Transverse colon (tissue), 4 donors: ENCODE measurements around the gene SGPP1. TPM values are rescaled to one million over a fixed set of nuclear protein-coding genes. Genes with fewer than 3 reads are reported as not detected.

ENCODE experiments used
- DNase-seq: peaks from one replicate; pipeline ENCODE4 v3.0.0-alpha.2; 2019
- H3K27ac ChIP-seq, 4 donors: fragments of 200-600 bp; sonication (generic); 2 replicates each; pipeline ENCODE4 v1.5.1; 2016 to 2018; ENCODE audit warnings: inconsistent platforms in 4 of 4
- H3K27me3 ChIP-seq: fragments of 200-600 bp; sonication (generic); 2 replicates; pipeline ENCODE4 v1.5.1; 2017; ENCODE audit warnings: inconsistent platforms
- H3K36me3 ChIP-seq, 4 donors: fragments of 200-600 bp; sonication (generic); 2 replicates each; pipeline ENCODE4 v1.5.1; 2017 to 2019; ENCODE audit warnings: inconsistent platforms in 4 of 4
- H3K4me1 ChIP-seq, 4 donors: fragments of 200-600 bp; sonication (generic); 2 replicates each; pipeline ENCODE4 v1.5.1; 2017 to 2020; ENCODE audit warnings: inconsistent platforms in 4 of 4
- H3K4me3 ChIP-seq, 4 donors: fragments of 200-600 bp; sonication (generic); 1 replicate in 1 of 4; 2 replicates in 3 of 4; pipeline versions ENCODE4 v1.5.1 to v1.6.1; 2017 to 2019; ENCODE audit warnings: inconsistent platforms in 4 of 4
- H3K9me3 ChIP-seq, 2 donors: fragments of 200-600 bp; sonication (generic); 2 replicates each; pipeline ENCODE4 v1.5.1; 2017 to 2019; ENCODE audit warnings: inconsistent platforms in 2 of 2
- EP300 ChIP-seq: sonication (generic); formaldehyde crosslinking; IDR thresholded peaks from one replicate; pipeline ENCODE4 v1.6.1; 2017; ENCODE audit warnings: antibody characterized with exemption, low read depth
- POLR2A ChIP-seq: fragments of 450-650 bp; IDR thresholded peaks from one replicate; pipeline ENCODE4 v1.6.1; 2016; ENCODE audit warnings: antibody characterized with exemption, mild to moderate bottlenecking, moderate library complexity
- POLR2AphosphoS5 ChIP-seq, 3 donors: sonication (generic); formaldehyde crosslinking; IDR thresholded peaks; one replicate each; pipeline ENCODE4 v1.6.1; 2016; ENCODE audit warnings: antibody characterized with exemption in 3 of 3
- WGBS, 2 donors: methylation state at CpG; one replicate each; pipeline ENCODE4 v1.1.5; 2018; ENCODE audit warnings: low coverage in 1 of 2; 5-methylcytosine and 5-hydroxymethylcytosine counted together
- in situ Hi-C, 4 donors: fragments of 200-750 bp; cut with MboI; loops; one replicate each; pipeline versions ENCODE4 v1.15.0 to v1.15.1; 2017; ENCODE audit warnings: low sequenced_read_pairs in 3 of 4, low pct_ligation_motif_present in 1 of 4, low pct_unique_long_range_greater_than_20kb in 1 of 4
- intact Hi-C: fragments of 100-400 bp; cut with DNase I; formaldehyde crosslinking; loops from one replicate; pipeline ENCODE4 v1.15.1; 2023; ENCODE audit warnings: low total_unique reads
- total RNA-seq, 4 donors: library from RNA; depleted of rRNA; stranded (reverse); fragments of >200 nt; gene quantifications; one replicate each; pipeline ENCODE4 v1.1.0, GENCODE V29; 2016
- TF ChIP-seq, protein P1 (sequence below), 5 experiments: fragments of 200-600 bp in 3 of 5; fragments of 450-650 bp in 2 of 5; sonication (generic) in 3 of 5; IDR thresholded peaks; 1 replicate in 2 of 5; 2 replicates in 3 of 5; pipeline ENCODE4 v1.5.1; 2016 to 2017; ENCODE audit warnings: antibody characterized with exemption in 5 of 5, inconsistent platforms in 3 of 5, mild to moderate bottlenecking in 2 of 5, moderate library complexity in 1 of 5

The SGPP1 gene
- total RNA-seq, 4 donors from 2014 or later: 7.6 to 23.9 (median 20.1) TPM

- WGBS, 2 donors: 52 to 58% methylated on average over 2 of the region's 2 CpGs
- Histone ChIP-seq H3K27me3 (no peaks in the 10 kb centered on the region), H3K4me1 (peaks cover 0 to 28% (median 8%) of the 10 kb centered on the region in 4 donors), H3K27ac (peak overlapping the region; percentile 8 to 57 (median 30)), H3K4me3 (no peak overlapping the region), H3K36me3 (peaks cover 0 to 4% (median 0%) of the 10 kb centered on the region in 4 donors), H3K9me3 (no peaks in the 10 kb centered on the region)
- intact Hi-C loops: no loop called here
- no peak for DNase-seq
- in situ Hi-C loops: no loop called here
- no peak for TF ChIP-seq POLR2A
- no peak for TF ChIP-seq EP300
- no peak for TF ChIP-seq POLR2AphosphoS5 (IDR thresholded peaks at IDR 0.05)
- TF ChIP-seq, protein P1, sequence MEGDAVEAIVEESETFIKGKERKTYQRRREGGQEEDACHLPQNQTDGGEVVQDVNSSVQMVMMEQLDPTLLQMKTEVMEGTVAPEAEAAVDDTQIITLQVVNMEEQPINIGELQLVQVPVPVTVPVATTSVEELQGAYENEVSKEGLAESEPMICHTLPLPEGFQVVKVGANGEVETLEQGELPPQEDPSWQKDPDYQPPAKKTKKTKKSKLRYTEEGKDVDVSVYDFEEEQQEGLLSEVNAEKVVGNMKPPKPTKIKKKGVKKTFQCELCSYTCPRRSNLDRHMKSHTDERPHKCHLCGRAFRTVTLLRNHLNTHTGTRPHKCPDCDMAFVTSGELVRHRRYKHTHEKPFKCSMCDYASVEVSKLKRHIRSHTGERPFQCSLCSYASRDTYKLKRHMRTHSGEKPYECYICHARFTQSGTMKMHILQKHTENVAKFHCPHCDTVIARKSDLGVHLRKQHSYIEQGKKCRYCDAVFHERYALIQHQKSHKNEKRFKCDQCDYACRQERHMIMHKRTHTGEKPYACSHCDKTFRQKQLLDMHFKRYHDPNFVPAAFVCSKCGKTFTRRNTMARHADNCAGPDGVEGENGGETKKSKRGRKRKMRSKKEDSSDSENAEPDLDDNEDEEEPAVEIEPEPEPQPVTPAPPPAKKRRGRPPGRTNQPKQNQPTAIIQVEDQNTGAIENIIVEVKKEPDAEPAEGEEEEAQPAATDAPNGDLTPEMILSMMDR (IDR thresholded peaks at IDR 0.05): no peak
These were observed 26.1 kb downstream of the SGPP1 start for GRCh38 chr14:63701606-63702299.

- no peak overlapping the region for H3K4me3 ChIP-seq
- peaks cover 0 to 3% (median 0%) of the 10 kb centered on the region in 4 donors for H3K36me3 ChIP-seq
- no peaks in the 10 kb centered on the region for H3K9me3 ChIP-seq
- H3K27me3 ChIP-seq: no peaks in the 10 kb centered on the region
- in situ Hi-C loops: no loop called here
- TF ChIP-seq, protein P1 (IDR thresholded peaks at IDR 0.05): no peak
- TF ChIP-seq EP300: no peak
- TF ChIP-seq POLR2AphosphoS5 (IDR thresholded peaks at IDR 0.05): no peak
- no peak for TF ChIP-seq POLR2A
- intact Hi-C loops: no loop called here
- no peaks in the 10 kb centered on the region for H3K4me1 ChIP-seq
- DNase-seq: no peak
- no peak overlapping the region for H3K27ac ChIP-seq
- WGBS, 2 donors: 89 to 100% methylated on average over 1 to 5 of the region's 5 CpGs
These were observed 35.4 kb downstream of the SGPP1 start for GRCh38 chr14:63692310-63693020.

DNA sequence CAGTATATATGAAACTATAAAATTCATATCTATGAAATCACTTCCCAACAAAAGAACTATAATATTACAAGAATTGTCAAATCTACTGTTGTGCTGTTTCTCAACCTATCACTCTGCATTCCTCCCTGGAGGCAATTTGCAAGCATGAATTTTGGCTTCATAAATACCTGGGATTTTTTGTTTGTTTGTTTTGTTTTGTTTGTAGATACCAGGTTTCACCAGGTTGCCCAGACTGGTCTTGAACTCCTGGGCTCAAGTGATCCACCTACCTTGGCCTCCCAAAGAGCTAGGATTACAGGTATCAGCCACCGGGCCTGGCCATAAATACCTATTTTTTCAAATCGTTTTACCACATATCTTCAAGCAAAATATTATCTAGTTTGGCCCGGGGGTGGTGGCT, 38.7 kb downstream of the SGPP1 start:
- Histone ChIP-seq H3K4me3 (no peak overlapping the region), H3K36me3 (peaks cover 0 to 6% (median 0%) of the 10 kb centered on the region in 4 donors), H3K4me1 (no peaks in the 10 kb centered on the region), H3K27ac (no peak overlapping the region), H3K27me3 (no peaks in the 10 kb centered on the region), H3K9me3 (no peaks in the 10 kb centered on the region)
- intact Hi-C loops (no loop called here), in situ Hi-C loops (no loop called here)
- DNase-seq: no peak
- WGBS, 2 donors: 90 to 92% methylated on average over 2 to 3 of the region's 3 CpGs
- TF ChIP-seq, protein P1 (IDR thresholded peaks at IDR 0.05): no peak

DNA sequence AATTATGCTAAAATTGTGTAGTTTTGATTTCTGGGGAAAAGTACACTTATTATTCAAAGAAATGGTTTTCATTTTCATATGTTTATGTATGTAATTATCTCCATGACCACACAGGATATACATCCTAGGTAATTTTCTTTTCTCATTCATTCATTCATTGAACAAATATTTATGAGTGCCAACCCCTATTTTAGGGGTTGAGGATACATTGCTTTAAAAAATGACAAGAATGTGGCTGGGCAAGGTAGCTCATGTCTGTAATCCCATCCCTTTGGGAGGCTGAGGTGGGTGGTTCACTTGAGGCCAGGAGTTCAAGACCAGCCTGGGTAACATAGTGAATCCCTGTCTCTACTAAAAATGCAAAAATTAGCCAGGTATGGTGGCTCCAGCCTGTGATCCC, 40.9 kb downstream of the SGPP1 start:
- no peak overlapping the region for H3K4me3 ChIP-seq
- no peaks in the 10 kb centered on the region for H3K4me1 ChIP-seq
- in situ Hi-C loops: no loop called here
- H3K27me3 ChIP-seq: no peaks in the 10 kb centered on the region
- no peak for TF ChIP-seq POLR2A
- TF ChIP-seq EP300: no peak
- TF ChIP-seq, protein P1 (IDR thresholded peaks at IDR 0.05): no peak
- TF ChIP-seq POLR2AphosphoS5 (IDR thresholded peaks at IDR 0.05): no peak
- H3K36me3 ChIP-seq: peaks cover 0 to 6% (median 0%) of the 10 kb centered on the region in 4 donors
- no peaks in the 10 kb centered on the region for H3K9me3 ChIP-seq
- intact Hi-C loops: no loop called here
- H3K27ac ChIP-seq: no peak overlapping the region
- DNase-seq: no peak
